Sciatic nerve (tissue), 2 donors: ENCODE results near the gene MAPKAP1. TPM values are rescaled to one million over a fixed set of nuclear protein-coding genes. Genes with fewer than 3 reads are reported as not detected.

Experiments used
- ATAC-seq: fragments of 200-7000 bp; cut with Tn5 transposase; one replicate; pipeline ENCODE4 v1.9.1; 2020; ENCODE audit warnings: mild to moderate bottlenecking, moderate library complexity
- DNase-seq: peaks from one replicate; pipeline ENCODE4 v3.0.0-alpha.2; 2020; ENCODE audit warnings: low spot score
- intact Hi-C: fragments of 100-400 bp; cut with DNase I; formaldehyde crosslinking; loops from one replicate; pipeline ENCODE4 v1.14.2; 2022
- total RNA-seq: library from RNA; stranded (reverse); fragmentation: NEBNext Ultra II Directional; extraction: Animal tissue kit (Norgen Biotek cat#: 25700); gene quantifications from one replicate; pipeline ENCODE4 v1.2.1, GENCODE V29; 2021
- donor health status: DM: no; HTN: no; CAD: no.
- donor health status: DM: no; HTN: no; CAD: no.

The MAPKAP1 gene
- total RNA-seq, 1 donor from 2014 or later, result 54.6 TPM

- ATAC-seq, result no peak
- DNase-seq, result no peak
- intact Hi-C loops, result no loop called here
Measured at GRCh38 chr9:125421591-125422181, 285.3 kb downstream of the MAPKAP1 start.

GRCh38 chr9:125421166-125421565 is 285.8 kb downstream of the MAPKAP1 start:
- DNase-seq (no peak), ATAC-seq (no peak)
- intact Hi-C loops, result no loop called here

GRCh38 chr9:125418404-125418803 is 288.6 kb downstream of the MAPKAP1 start:
- no peak for DNase-seq
- intact Hi-C loops, result no loop called here
- ATAC-seq, result no peak

GRCh38 chr9:125416517-125416916 is 290.5 kb downstream of the MAPKAP1 start:
- no peak for ATAC-seq
- intact Hi-C loops, result no loop called here
- DNase-seq, result no peak

GRCh38 chr9:125415583-125416460 is 291.2 kb downstream of the MAPKAP1 start:
- intact Hi-C loops, result loop anchor here (2.0 kb wide), 1 partner anchor 801 kb away; no protein-coding TSS in a partner anchor
- DNase-seq, result no peak
- no peak for ATAC-seq

- intact Hi-C loops, result no loop called here
- ATAC-seq (no peak), DNase-seq (no peak)
Measured at GRCh38 chr9:125413579-125413978, 293.4 kb downstream of the MAPKAP1 start.

- ATAC-seq (no peak), DNase-seq (no peak)
- intact Hi-C loops, result no loop called here
Measured at GRCh38 chr9:125412166-125412565, 294.8 kb downstream of the MAPKAP1 start.

GRCh38 chr9:125411171-125411756 is 295.7 kb downstream of the MAPKAP1 start:
- intact Hi-C loops, result no loop called here

GRCh38 chr9:125410522-125410894 is 296.5 kb downstream of the MAPKAP1 start:
- ATAC-seq (no peak), DNase-seq (no peak)
- intact Hi-C loops, result no loop called here

More at GRCh38 chr9:125411171-125411756, 295.7 kb downstream of the MAPKAP1 start:
- DNase-seq (no peak), ATAC-seq (no peak)

GRCh38 chr9:125409637-125410521 is 297.1 kb downstream of the MAPKAP1 start:
- ATAC-seq (no peak), DNase-seq (no peak)
- intact Hi-C loops, result no loop called here

- ATAC-seq (no peak), DNase-seq (no peak)
- intact Hi-C loops, result no loop called here
Measured at GRCh38 chr9:125409217-125409636, 297.8 kb downstream of the MAPKAP1 start.

- DNase-seq (peak; percentile 87), ATAC-seq (peak; percentile 89)
- intact Hi-C loops, result no loop called here
Measured at GRCh38 chr9:125407974-125408900, 298.8 kb downstream of the MAPKAP1 start.

- DNase-seq (no peak), ATAC-seq (no peak)
- intact Hi-C loops, result no loop called here
Measured at GRCh38 chr9:125407432-125407973, 299.5 kb downstream of the MAPKAP1 start.

- ATAC-seq (no peak), DNase-seq (no peak)
- intact Hi-C loops, result no loop called here
Measured at GRCh38 chr9:125406810-125407087, 300.3 kb downstream of the MAPKAP1 start.

- ATAC-seq (no peak), DNase-seq (no peak)
- intact Hi-C loops, result no loop called here
Measured at GRCh38 chr9:125405938-125406809, 300.8 kb downstream of the MAPKAP1 start.

GRCh38 chr9:125404733-125405132 is 302.3 kb downstream of the MAPKAP1 start:
- ATAC-seq (no peak), DNase-seq (no peak)
- intact Hi-C loops, result no loop called here
